Panc1 (cell line): ENCODE data around the gene PLB1. TPM values are rescaled to one million over a fixed set of nuclear protein-coding genes. Genes with fewer than 3 reads are reported as not detected.

Experiments
- ATAC-seq: fragments of 200-7000 bp; cut with Tn5 transposase; 2 replicates; pipeline ENCODE4 v1.9.1; 2020; ENCODE audit warnings: mild to moderate bottlenecking, moderate library complexity
- BruUV-seq: library from RNA; stranded (reverse); fragments of 400-500 nt; replicated peaks from 2 replicates; lab custom pipeline; 2021; lab: Mats Ljungman, UMichigan
- CTCF ChIA-PET: fragments of 300-600 bp; sonication (Branson Sonifier 250); formaldehyde crosslinking; loops from one replicate; lab custom pipeline; 2022; ENCODE audit warnings: antibody characterized with exemption; lab: Charles Lee
- POLR2A ChIA-PET: fragments of 300-600 bp; sonication (Branson Sonifier 250); formaldehyde crosslinking; loops from one replicate; lab custom pipeline; 2022; ENCODE audit warnings: antibody characterized with exemption; lab: Charles Lee
- DNase-seq: peaks from one replicate; pipeline ENCODE4 v3.0.0-alpha.2; 2010; ENCODE audit warnings: low read depth, low spot score
- H3K27ac ChIP-seq: 2 replicates; pipeline ENCODE4 v1.5.1; 2011; ENCODE audit warnings: mild to moderate bottlenecking, low read length, inconsistent platforms
- H3K27me3 ChIP-seq: fragments of 200-500 bp; sonication (Bioruptor generic); 2 replicates; pipeline ENCODE4 v1.6.0; 2014; ENCODE audit warnings: low read length, inconsistent platforms; ENCODE audit not compliant: control insufficient read depth, insufficient read depth
- H3K36me3 ChIP-seq: fragments of 200-500 bp; sonication (Bioruptor generic); 2 replicates; pipeline ENCODE4 v1.5.1; 2014; ENCODE audit warnings: inconsistent platforms, mild to moderate bottlenecking, low read length, moderate library complexity; ENCODE audit not compliant: control insufficient read depth, insufficient read depth
- H3K4me1 ChIP-seq: 2 replicates; pipeline ENCODE4 v1.5.1; 2011; ENCODE audit warnings: inconsistent platforms, mild to moderate bottlenecking, low read length, moderate library complexity; ENCODE audit not compliant: control insufficient read depth, insufficient read depth
- H3K4me3 ChIP-seq, 2 experiments: 2 replicates each; pipeline ENCODE4 v1.5.1; 2011 to 2012; ENCODE audit warnings: low read depth in 2 of 2, low read length in 2 of 2, mild to moderate bottlenecking in 2 of 2, inconsistent platforms in 1 of 2, moderate library complexity in 1 of 2
- H3K9me3 ChIP-seq: fragments of 200-500 bp; sonication (Bioruptor generic); 2 replicates; pipeline ENCODE4 v1.5.1; 2014; ENCODE audit warnings: low read depth, mild to moderate bottlenecking, inconsistent platforms, low read length, moderate library complexity; ENCODE audit not compliant: control insufficient read depth, insufficient read depth
- CTCF ChIP-seq: fragments of 450-650 bp; IDR thresholded peaks from 2 replicates; pipeline ENCODE4 v1.5.1; 2017; ENCODE audit warnings: mild to moderate bottlenecking
- POLR2AphosphoS5 ChIP-seq: IDR thresholded peaks from 2 replicates; pipeline ENCODE4 v1.6.1; 2012; ENCODE audit warnings: mild to moderate bottlenecking, low read depth, low read length, moderate library complexity
- REST ChIP-seq, 2 experiments: IDR thresholded peaks; 2 replicates each; pipeline ENCODE4 v1.6.1; 2011 to 2012; ENCODE audit warnings: low read depth in 2 of 2, control low read depth in 1 of 2, low read length in 1 of 2, mild to moderate bottlenecking in 1 of 2, moderate library complexity in 1 of 2; ENCODE audit not compliant: insufficient read depth in 1 of 2
- SIN3A ChIP-seq: IDR thresholded peaks from 2 replicates; pipeline ENCODE4 v1.6.1; 2012; ENCODE audit warnings: low read depth, mild to moderate bottlenecking, low read length, moderate library complexity, borderline replicate concordance; ENCODE audit not compliant: insufficient read depth
- TCF7L2 ChIP-seq: IDR thresholded peaks from 2 replicates; pipeline ENCODE4 v1.6.1; 2011; ENCODE audit warnings: mild to moderate bottlenecking, low read depth, low read length, inconsistent platforms
- in situ Hi-C: cut with HindIII; loops from 2 replicates; pipeline ENCODE4 v1.10.0; 2016; ENCODE audit warnings: low sequenced_read_pairs, low pct_unique_long_range_greater_than_20kb
- intact Hi-C: fragments of 100-400 bp; cut with micrococcal nuclease; formaldehyde crosslinking; loops from one replicate; pipeline ENCODE4 v1.10.0; 2022; ENCODE audit not compliant: unreplicated experiment
- total RNA-seq: library from RNA; stranded (reverse); gene quantifications from one replicate; pipeline ENCODE4 v1.2.1, GENCODE V29; 2021; ENCODE audit not compliant: unreplicated experiment

PLB1 gene
- total RNA-seq, 1 experiment from 2014 or later = 0.80 TPM

GRCh38 chr2:28477087-28477486 lies 18.8 kb upstream of the PLB1 start:
- in situ Hi-C loops (no loop called here), intact Hi-C loops (no loop called here)
- ChIA-PET POLR2A (no interaction called here), CTCF (no interaction called here)
- Histone ChIP-seq H3K4me1 (no peaks in the 10 kb centered on the region), H3K4me3 (no peak overlapping the region), H3K27me3 (no peaks in the 10 kb centered on the region), H3K36me3 (no peaks in the 10 kb centered on the region), H3K27ac (no peak overlapping the region), H3K9me3 (no peaks in the 10 kb centered on the region)
- DNase-seq = no peak
- no peak for TF ChIP-seq REST (IDR thresholded peaks at IDR 0.05; ENCODE audit: insufficient read depth in 1 of 2, low read depth in 2 of 2, low read length in 1 of 2)
- TF ChIP-seq TCF7L2 = no peak
- TF ChIP-seq CTCF = no peak
- no peak for TF ChIP-seq SIN3A
- TF ChIP-seq POLR2AphosphoS5 = no peak
- BruUV-seq = no TSS peak
- no peak for ATAC-seq

- no peaks in the 10 kb centered on the region for H3K4me1 ChIP-seq
- TF ChIP-seq CTCF = no peak
- no peak for TF ChIP-seq POLR2AphosphoS5
- no peak for TF ChIP-seq SIN3A
- no peak for TF ChIP-seq TCF7L2
- no peak for TF ChIP-seq REST (IDR thresholded peaks at IDR 0.05; ENCODE audit: insufficient read depth in 1 of 2, low read depth in 2 of 2, low read length in 1 of 2)
- in situ Hi-C loops (no loop called here), intact Hi-C loops (no loop called here)
- POLR2A ChIA-PET = no interaction called here
- no peak overlapping the region for H3K27ac ChIP-seq
- no peaks in the 10 kb centered on the region for H3K36me3 ChIP-seq
- H3K27me3 ChIP-seq = no peaks in the 10 kb centered on the region
- DNase-seq (no peak), ATAC-seq (peak; percentile 58; the same call in 1 of the 2 replicates)
- CTCF ChIA-PET = no interaction called here
- no peaks in the 10 kb centered on the region for H3K9me3 ChIP-seq
- no peak overlapping the region for H3K4me3 ChIP-seq
- BruUV-seq = no TSS peak
Measured at GRCh38 chr2:28477645-28478044, 18.2 kb upstream of the PLB1 start.
